GM10266 (cell line): ENCODE results near the gene GPR153.
"Not testable (repeated sequence)": the region's sequence is repeated elsewhere in the genome, so short reads cannot be mapped to it uniquely, and the experiment has no call there.

ENCODE experiments used
- DNase-seq: peaks from one replicate; pipeline ENCODE4 v3.0.0; 2012; ENCODE audit errors: extremely low spot score
- TF ChIP-seq, protein P1 (sequence below): IDR thresholded peaks from 2 replicates; pipeline ENCODE4 v1.5.1; 2012; ENCODE audit warnings: mild to moderate bottlenecking, low read depth; ENCODE audit not compliant: control insufficient read depth, insufficient read depth; ENCODE audit errors: missing control alignments

The GPR153 gene

GRCh38 chr1:6260961-6261614 lies at the start of gene GPR153:
Gene GPR153 (minus strand): TSS chr1:6261098. CDS start chr1:6254905, 6,193 bp downstream.
- peak; percentile 92 for DNase-seq

DNA sequence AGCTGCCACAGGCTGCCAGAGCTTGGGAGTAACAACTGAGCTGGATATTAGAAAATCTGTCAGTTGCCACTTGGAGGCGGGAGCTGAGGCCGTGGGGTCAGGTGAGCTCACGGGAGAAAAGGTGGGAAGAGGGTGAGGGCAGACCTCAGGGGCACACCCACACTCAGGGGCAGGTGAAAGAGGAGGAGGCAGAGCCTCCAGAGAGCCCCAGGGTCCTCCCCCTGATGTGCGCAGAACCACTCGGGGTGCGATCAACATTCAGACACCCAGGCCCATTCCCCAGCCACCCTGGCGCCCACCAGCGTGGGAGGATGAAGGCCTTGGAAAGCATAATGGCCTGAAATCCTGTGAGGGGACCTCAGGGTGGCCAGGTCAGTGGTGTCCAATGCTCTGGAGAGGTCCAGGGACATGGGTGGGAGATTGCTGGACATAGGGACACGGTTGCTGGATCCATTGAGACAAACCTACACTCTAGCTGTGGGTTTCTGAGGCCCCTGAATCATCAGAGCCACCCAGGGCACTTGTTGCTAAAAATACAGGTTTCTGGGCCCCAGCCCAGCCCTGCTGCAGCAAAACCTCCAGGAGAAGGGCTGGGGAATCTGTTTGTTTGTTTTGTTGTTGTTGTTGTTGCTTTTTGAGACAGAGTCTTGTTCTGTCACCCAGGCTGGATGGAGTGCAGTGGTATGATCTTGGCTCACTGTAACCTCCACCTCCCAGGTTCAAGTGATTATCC lies 49.4 kb upstream of the GPR153 start:
- no peak for DNase-seq
- TF ChIP-seq, protein P1, sequence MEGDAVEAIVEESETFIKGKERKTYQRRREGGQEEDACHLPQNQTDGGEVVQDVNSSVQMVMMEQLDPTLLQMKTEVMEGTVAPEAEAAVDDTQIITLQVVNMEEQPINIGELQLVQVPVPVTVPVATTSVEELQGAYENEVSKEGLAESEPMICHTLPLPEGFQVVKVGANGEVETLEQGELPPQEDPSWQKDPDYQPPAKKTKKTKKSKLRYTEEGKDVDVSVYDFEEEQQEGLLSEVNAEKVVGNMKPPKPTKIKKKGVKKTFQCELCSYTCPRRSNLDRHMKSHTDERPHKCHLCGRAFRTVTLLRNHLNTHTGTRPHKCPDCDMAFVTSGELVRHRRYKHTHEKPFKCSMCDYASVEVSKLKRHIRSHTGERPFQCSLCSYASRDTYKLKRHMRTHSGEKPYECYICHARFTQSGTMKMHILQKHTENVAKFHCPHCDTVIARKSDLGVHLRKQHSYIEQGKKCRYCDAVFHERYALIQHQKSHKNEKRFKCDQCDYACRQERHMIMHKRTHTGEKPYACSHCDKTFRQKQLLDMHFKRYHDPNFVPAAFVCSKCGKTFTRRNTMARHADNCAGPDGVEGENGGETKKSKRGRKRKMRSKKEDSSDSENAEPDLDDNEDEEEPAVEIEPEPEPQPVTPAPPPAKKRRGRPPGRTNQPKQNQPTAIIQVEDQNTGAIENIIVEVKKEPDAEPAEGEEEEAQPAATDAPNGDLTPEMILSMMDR, result no peak

More at GRCh38 chr1:6260961-6261614, at the start of gene GPR153:
- TF ChIP-seq, protein P1, result no peak

DNA sequence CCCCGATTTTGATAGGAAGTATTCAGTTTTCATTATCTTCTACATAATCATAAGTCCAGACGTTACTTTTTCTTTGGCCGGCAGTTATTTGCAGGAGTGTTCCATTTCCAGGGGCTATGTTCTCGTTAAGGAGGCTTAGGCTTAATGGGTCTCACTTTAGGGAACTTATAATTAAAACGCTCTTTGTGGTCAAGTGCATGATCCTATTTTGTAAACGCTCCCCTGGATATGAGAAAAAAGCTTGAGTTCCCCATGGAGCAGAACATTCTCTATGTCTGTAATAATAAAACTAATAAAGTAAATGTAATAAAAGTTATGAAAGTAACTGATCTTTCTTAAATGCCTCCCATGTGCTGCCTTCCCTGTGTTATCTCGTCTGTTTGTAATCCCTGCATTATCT lies 48.7 kb upstream of the GPR153 start:
- no peak for DNase-seq
- TF ChIP-seq, protein P1, result no peak

DNA sequence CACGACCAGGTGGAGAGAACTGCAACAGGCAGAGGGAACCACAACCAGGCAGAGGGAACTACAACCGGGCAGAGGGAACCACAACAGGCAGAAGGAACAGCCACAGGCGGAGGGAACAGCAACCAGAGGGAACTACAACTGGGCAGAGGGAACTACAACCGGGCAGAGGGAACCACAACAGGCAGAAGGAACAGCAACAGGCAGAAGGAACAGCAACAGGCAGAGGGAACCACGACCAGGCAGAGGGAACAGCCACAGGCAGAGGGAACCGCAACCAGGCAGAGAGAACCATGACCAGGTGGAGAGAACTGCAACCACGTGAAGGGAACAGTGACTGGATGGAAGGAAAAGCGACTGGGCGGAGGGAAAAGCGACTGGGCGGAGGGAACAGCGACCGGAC lies 47.6 kb upstream of the GPR153 start:
- no peak for DNase-seq
- TF ChIP-seq, protein P1, result no peak

GRCh38 chr1:6307682-6308081 lies 46.8 kb upstream of the GPR153 start:
- DNase-seq, result not testable (repeated sequence)

- DNase-seq, result no peak
- TF ChIP-seq, protein P1, result no peak
Measured at GRCh38 chr1:6307099-6307498, 46.2 kb upstream of the GPR153 start.

GRCh38 chr1:6303397-6304012 lies 42.6 kb upstream of the GPR153 start:
- TF ChIP-seq, protein P1, result no peak
- DNase-seq, result no peak
